ENCODE results near the gene SORT1.
"Not testable (repeated sequence)": the region's sequence is repeated elsewhere in the genome, so short reads cannot be mapped to it uniquely, and the experiment has no call there.

Gene SORT1

DNA sequence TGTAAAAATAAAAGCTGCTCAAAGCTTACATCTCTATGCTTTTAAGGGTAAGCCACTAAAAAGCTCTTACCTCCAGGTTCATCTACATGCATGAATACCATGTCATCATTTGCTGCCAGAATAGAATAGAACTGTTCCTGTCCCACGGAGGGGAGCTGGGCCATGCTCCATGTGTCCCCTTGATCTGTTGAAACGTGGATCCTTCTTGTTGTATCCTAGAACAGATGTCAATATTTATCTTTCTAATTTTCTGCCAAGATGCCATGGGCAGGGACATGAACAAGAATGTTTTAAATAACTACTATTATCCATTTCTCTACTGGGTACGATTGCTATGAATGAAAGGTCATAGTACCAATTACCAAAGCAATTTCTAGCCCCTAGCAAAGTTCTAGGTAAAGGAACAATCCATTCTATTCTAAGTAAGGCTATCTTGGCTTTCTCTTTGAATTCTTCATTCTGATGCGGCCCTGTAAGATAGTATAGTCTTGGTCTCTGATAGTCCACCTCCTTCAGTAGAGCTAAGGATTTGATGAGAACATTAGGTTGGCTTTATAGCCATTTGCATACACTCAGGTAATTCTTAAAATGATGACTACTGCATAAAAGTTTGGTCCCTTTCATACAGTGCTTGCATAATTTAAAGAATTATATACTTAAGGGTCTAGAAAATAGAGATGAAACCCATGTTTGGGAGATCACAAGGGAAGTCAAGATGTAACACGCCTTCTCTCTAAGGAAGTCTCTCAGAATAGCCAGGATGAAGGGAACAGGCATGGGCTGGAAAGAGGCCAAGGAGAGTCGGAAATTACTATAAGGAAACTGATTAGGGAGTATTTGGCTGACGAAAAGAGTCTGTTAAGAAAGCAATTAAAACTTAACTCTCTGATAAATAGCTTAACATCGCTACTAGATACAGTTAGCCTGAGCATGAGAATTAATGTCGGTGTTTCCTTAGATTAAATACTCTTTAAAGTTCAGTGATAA is 55.5 kb downstream of the SORT1 start:
- DNase-seq (ENCODE audit: low read depth in 2 of 2): no peak

DNA sequence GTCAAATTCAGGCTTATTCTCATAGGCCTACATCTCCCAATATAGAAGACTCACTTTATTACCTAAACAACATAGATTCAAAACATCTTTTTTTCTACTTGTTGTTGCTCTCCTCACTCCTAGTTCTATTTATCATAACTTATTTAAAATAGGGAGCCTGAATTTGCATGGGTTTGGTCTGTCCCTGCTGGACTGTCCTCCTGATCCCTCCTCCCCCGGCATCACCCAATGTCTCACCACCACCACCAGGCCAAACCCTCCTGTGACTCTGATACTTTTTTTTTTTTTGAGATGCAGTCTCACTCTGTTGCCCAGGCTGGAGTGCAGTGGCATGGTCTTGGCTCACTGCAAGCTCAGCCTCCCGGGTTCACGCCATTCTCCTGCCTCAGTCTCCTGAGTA is 59.1 kb downstream of the SORT1 start:
- no peak for DNase-seq (ENCODE audit: low read depth in 2 of 2)

DNA sequence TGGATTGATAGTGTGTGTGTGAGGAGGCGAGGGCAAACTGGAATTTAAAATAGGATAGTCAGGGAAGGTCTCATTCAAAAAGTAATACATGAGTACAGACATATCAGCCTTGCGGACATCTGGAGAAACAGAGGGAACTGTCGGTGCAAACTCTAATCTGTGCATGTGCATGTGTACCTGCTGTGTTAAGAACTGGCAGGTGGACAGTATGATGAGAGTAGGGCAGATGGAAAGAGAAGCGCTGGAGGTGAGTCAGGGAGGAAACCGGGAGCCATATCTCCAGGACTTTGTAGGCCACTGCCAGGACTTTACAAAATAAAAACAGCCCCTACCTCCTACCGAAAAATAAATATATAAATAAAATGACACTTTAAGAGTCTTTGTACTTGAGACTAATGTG is 59.6 kb downstream of the SORT1 start:
- DNase-seq (ENCODE audit: low read depth in 2 of 2): no peak

DNA sequence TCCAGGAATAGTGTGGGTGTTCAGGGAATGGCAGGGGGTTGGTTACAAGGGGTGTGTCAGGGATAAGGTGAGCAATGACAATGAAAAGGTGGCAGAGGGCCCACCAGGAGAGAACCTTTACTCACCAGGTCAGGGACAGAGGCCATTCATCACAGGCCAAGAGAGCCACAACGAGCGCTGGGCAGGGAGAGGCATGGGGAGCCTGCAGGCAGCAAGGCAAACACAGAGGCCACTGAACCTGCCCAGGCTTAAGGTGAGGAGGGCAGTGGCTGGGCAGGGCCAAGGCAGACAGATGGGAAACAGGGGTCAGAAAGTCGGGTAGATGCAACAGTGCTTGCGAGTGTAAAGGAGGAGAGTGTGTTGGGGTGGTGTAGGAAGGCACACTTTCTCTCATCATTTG is 62.6 kb downstream of the SORT1 start:
- DNase-seq (ENCODE audit: low read depth in 2 of 2): no peak

DNA sequence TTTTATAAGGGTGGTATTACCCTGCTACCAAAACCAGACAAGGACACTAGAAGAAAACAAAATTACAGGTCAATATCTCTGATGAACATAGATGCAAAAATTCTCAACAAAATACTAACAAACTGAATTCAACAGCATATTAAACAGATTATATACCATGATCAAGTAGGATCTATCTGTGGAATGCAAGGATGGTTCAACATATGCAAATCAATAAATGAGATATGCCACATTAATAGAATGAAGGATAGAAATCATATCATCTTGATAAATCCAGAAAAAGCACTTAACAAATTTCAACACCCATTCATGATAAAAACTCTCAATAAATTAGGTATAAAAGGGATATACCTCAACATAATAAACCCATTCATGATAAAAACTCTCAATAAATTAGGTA is 66.6 kb downstream of the SORT1 start:
- no peak for DNase-seq (ENCODE audit: low read depth in 2 of 2)

DNA sequence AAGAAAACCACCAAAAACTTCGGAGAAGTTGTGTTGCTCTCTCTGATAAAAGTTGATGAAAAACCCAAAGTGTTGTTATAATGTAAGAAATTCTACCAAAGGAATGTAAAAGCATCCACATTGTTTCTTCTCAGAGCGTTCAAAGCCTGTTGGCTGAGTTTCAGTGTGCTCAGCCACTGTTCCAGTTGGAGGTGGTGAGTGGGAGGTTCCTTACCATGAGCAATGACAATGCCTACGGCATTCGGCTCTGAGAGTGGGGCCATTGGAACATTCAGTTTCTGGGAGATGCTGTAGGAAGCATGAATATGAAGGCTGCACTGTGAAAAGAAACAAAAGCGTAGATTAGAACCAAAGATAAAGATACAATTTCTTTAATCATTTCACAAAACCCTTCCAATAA is 70.4 kb downstream of the SORT1 start:
- DNase-seq (ENCODE audit: low read depth in 2 of 2): no peak

DNA sequence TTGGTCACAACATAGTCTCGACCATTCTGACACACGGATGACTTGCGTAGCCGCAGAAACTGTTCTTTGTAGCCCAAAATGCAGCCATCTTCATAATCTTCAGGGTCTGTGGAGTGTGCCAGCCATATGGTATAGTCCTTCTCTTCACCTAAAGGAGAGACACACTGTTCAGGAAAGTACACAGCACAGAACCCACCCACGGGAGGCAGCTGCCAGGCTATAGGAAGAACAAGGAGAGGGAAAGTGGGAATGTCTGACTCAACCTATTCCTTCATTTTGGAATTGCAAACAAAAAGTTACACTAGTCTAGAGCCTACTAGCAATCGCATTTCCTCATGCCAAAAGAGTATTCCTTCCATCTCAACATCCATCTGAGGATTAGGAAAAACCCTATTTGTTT is 74.7 kb downstream of the SORT1 start:
- no peak for DNase-seq (ENCODE audit: low read depth in 2 of 2)

DNA sequence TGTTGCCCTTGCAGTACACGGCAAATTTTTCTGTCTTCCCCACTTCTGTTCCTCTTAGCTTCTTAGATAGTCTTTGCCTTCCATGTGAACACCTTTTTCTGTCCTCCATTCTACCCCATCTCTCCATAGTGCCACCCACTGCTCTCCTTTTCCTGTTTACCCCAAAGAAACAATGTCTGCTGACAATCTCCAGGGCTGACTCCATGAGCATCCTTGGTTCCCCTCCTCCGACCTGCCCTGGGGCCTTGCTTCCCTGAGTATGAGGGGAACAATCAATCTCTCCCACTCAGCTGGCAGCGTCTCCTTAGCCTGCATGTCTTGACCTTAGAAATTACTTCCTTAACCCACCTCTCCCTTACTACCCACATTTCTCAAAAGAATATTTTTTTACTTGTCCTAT is 78.6 kb downstream of the SORT1 start:
- no peak for DNase-seq (ENCODE audit: low read depth in 2 of 2)

DNA sequence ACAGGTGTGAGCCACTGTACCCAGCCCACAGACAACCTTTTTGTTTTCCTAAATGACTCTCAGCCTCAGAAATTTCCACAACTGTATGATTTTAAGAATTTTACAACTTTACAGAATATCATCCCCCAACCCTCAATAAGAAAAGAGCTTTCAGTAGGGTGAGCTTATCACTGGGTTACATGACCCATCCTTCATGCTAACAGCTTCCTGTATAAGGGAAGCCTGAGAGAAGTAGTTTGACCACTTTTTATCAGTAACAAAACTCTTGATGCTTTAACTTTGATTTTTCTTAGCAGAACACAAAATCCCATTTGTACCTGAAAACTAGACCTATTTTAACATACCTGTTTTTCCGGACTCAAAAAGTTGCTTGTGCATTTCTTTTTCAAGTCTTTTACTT is 81.2 kb downstream of the SORT1 start:
- DNase-seq (ENCODE audit: low read depth in 2 of 2): no peak

DNA sequence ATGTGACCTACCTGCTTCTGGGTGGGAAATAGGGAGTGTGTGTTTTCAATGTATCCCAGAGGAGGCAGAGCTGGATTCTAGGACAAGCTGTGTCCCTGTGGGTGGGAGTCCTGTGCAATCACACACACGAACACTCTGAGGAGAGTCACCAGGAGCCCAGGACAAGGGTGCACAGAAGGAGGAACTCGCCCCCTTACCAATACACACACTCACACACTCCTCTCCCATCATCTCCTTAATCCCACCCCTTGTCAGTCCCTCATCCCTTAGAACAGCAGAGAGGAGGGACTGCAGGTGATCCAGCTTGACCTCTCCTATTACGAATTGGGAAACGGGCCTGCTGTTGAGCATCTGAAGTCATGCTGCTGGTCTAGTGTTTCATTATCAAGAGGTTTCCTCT is 82.4 kb downstream of the SORT1 start:
- no peak for DNase-seq (ENCODE audit: low read depth in 2 of 2)

DNA sequence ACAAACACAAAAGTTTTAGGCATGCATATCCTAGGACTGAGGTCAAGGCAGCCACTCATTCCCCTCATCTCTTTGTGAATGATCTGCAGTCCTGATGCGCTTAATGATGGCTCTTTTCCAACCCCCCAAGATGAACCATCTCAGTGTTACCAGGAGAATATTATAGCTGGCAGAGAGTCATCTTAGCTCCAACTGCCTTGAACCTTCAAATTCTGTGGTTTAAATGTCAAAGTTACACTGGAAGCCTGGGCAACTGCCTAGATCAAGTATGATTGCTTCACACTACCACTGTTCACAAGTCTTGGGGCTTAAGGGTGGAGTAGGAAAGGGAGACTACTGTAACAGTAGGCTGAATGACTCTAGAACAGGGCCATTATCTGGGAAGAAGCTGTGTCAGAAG is 82.9 kb downstream of the SORT1 start:
- no peak for DNase-seq (ENCODE audit: low read depth in 2 of 2)

DNA sequence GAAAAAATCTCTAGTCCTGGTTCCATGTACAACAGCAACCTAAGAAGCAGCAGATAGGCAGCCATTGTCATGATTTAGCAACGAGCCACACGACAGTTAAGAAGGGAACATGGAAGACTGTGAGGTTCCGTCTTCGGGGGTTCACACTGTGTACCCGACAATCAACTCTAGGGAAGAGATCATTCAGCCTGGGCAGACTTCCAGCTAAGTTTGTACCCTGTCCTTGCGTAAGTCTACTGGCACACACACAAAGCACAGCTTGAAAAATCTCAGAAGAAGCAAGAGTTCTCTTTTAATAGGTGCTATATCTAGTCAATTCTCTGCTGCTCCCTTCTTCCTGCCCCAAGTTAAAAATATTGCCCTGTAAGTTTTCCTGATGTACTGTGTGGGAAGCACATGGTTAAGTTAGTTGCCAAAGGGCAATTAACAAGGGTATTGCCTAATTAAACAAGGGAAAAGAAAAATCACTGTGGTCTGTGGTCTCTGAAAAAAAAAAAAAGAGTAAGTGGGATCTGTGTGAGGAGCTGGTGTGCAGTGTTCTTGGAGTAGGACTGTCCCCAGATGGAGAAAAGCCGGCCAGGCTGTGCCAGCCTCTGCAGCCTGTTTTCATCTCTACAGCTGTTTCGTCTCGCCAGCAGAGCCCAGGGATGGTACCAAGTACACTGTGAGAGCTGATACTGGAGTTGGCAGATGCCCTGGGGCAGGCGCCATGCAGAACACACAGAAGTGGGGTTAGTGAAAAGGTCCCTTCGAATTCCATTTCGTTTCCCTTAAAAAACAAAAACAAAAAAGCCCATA is 84.5 kb downstream of the SORT1 start:
- no peak for DNase-seq (ENCODE audit: low read depth in 2 of 2)

DNA sequence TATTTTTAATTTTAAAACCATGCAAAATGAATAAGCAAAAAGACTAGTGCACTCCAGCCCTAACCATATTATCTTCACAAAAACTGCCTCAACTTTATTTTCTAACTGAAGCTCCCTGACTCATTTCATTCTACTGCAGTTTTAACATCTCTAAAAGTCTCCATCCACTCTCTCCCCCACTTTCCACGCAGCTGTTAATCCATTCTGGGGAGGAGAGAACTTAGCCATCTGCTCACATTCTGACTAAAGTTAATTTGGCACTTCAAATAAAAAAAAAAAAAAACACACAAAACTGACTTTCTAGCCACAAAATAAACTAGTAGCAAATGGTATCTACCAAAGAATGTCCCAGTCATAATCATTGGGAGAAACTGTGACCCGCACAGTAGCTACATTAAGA is 85.5 kb downstream of the SORT1 start:
- DNase-seq (ENCODE audit: low read depth in 2 of 2): no peak

DNA sequence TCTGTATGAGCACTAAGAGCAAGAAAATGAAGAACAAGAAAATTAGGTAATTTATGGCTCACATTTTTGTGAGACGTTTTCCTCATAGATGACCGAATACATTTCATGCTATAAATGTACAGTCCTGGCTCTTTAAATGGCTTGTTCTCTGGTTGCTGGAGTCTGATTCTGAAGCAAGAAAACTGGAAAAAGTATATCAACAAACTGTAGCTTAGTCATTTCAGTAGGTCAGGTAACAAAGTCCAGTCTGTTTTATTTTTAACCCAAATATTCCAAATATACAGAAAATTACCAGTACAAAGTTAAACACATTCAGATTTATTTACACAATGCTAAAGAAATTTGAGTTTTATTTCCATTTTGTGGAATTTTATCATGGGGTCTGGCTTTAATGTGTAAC is 88.4 kb downstream of the SORT1 start:
- DNase-seq (ENCODE audit: low read depth in 2 of 2): no peak

DNA sequence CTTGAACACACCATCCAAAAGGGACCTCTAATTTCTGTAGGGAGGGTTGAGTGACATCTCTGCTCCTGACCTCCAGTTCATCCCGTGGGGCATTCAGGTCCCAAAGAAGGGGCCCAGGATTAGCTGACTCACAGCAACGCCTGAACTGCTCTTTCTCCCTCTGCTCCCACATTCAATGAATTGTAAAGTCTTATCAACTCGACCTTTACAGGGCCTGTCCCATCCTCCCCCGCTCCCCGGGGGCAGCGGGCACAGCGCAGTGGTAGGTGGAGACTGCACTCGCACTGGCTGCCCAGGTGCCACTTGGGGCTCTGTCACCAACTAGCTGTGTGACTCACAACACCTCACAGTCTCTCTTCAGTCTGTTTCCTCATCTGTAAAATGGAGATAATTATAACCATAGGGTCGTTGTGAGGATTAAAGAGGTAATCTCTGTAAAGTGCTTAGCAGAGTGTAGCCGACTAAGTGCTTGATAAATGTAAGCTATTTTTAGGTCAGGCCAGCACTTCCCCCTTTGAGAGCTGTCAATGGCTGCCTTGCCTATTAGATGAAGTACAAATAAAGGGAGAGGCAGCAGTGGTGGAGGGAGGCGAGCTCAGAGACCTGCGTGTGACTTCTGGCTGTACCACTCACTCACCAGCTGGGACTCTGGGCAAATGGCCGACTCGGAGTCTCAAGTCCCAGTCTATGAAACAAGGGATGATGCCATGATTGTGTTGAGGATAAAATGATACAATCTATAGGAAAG is 90.3 kb downstream of the SORT1 start:
- no peak for DNase-seq (ENCODE audit: low read depth in 2 of 2)

DNA sequence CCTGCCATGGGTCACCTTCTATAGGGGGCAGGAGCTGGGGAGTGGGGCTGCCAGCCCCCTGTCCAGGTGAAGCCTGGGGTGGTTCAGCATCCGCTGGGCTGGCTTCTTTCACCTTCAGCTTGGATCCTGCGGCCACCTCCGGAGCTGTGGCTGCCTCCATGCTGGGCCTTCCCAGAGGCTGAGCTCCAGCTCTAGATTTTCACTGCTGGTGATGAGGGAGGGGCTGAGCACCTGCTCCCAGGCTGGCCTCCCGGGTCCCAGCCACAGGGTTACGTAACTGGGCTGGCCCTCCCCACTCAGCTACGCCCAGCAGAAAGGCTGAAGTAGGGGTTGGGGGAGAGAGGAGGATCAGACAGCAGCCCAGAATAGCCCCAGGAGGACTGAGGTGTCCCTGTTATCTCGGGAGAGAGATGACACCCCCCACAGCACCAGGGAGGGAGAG is 90.9 kb downstream of the SORT1 start, which contains the start of gene MYBPHL:
MYBPHL (minus strand) TSS at position 180 of the 442 bp plus-strand sequence; CDS start at position 160, 20 bp downstream.
- no peak for DNase-seq (ENCODE audit: low read depth in 2 of 2)

DNA sequence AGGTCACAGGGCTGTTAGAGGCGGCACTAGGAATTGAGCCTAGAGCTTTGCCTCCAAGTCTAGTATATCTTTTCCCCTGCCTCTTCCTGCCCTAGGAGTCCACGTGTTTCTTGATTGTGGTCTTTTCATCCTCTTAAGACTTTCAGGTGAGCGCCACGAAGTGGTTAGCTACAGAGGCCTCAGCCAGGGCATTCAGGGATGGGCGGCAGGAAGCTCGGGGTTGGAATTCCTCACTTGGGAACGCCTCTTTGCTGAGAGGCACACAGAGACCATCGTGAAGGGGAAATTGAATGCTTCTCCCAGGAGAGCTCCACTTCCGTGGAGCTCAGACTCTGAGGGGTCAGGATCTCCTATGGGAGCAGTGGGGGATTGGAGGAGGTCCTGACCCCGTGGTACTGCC is 91.7 kb downstream of the SORT1 start:
- DNase-seq (ENCODE audit: low read depth in 2 of 2): not testable (repeated sequence)

DNA sequence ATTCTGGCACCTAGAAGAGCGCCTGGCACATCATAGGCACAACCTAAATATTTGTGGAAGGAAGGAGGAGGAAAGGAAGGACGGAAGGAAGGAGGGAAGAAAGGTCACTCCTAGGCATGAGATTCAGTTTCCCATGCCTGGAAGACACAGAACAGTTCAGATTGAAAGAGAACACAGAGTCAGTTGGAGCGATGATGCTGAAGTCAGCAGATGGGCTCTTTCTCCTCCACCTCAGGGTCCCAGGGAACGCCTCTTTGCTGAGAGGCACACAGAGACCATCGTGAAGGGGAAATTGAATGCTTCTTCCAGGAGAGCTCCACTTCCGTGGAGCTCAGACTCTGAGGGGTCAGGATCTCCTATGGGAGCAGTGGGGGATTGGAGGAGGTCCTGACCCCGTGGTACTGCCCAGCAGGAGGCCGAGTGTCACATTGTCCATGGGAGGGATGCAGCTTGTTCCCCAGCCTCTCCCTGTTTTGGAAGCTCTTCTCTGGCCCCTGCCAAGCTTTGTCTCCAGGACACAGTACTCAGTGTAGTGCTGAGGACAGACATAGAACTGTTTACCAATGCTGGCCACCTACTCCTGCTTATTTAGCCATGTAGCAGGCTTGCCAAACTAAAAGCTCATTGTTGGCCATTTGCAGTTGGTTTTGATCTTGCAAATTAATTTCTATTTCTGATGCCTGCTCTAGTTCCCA is 93.3 kb downstream of the SORT1 start:
- DNase-seq (ENCODE audit: low read depth in 2 of 2): no peak

DNA sequence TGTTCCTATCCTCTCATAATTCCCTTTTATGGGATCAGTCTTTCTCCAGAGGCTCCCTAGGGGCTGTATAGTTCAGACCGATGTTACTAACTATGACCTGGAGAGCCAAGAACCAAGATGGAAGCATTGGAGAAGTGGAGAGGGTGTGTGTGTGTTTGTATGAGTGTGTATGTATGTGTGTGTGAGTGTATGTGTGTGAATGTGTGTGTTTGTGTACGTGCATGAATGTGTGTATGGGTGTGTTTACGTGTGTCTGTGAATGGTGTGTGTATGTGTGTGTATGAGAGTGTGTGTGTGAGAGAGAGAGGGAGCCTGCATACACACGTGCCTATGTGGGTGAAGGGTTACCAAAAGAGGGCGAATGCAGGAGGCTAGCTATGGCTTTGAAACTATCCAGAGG is 95.8 kb downstream of the SORT1 start:
- no peak for DNase-seq (ENCODE audit: low read depth in 2 of 2)

DNA sequence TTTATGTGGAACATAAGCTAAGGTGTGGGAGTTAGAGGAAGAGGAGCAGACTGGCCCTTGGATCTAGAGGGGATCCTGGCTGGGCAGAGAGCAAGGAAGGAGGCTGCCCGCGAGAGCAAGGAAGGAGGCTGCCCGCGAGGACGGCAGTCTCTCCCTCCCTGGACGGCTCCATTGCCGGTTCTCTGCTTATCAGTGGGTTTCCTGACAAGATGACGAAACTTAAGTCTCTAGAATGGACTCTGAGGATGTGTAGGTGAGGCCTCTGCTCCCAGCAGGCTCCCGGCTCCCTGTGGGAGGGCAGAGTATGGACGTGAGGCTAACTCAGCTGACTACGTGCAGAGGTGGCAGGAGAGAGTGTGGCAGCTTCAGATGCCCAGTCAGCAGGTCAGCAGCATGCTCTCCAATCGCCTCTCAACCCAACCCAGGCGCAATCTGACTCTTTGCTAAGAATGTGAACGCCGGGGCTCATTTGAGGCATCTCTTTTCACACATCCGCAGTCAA is 97.0 kb downstream of the SORT1 start:
- no peak for DNase-seq (ENCODE audit: low read depth in 2 of 2)
